HL-60 (cell line): ENCODE measurements around the gene PERCC1.
"Not testable (repeated sequence)": the region's sequence is repeated elsewhere in the genome, so short reads cannot be mapped to it uniquely, and the experiment has no call there.

ENCODE experiments used
- DNase-seq, 2 experiments: peaks; one replicate each; pipeline ENCODE4 v3.0.0-alpha.2; 2010 to 2020; ENCODE audit warnings: low read depth in 1 of 2, low spot score in 1 of 2
- H3K27ac ChIP-seq: fragments of 250-450 bp; sonication (Bioruptor Pico); replicated peaks from 2 replicates; pipeline ENCODE4 v1.5.1; 2020; ENCODE audit warnings: mild to moderate bottlenecking, moderate library complexity
- H3K27me3 ChIP-seq: fragments of 250-450 bp; sonication (Bioruptor Pico); 2 replicates; pipeline ENCODE4 v1.5.1; 2021; ENCODE audit warnings: mild to moderate bottlenecking, moderate library complexity; ENCODE audit not compliant: insufficient read depth, poor library complexity, severe bottlenecking
- H3K4me3 ChIP-seq: replicated peaks from 2 replicates; pipeline ENCODE4 v1.5.1; 2011; ENCODE audit warnings: mild to moderate bottlenecking, control low read depth, low read length; ENCODE audit not compliant: insufficient read depth
- CTCF ChIP-seq: IDR thresholded peaks from one replicate; pipeline ENCODE4 v1.5.1; 2011; ENCODE audit warnings: low read length, control low read depth, inconsistent platforms; ENCODE audit not compliant: insufficient read depth
- GABPA ChIP-seq: IDR thresholded peaks from 2 replicates; pipeline ENCODE4 v1.6.1; 2012; ENCODE audit warnings: low read depth
- POLR2AphosphoS5 ChIP-seq: IDR thresholded peaks from 2 replicates; pipeline ENCODE4 v1.6.1; 2012; ENCODE audit warnings: low read depth
- REST ChIP-seq: IDR thresholded peaks from 2 replicates; pipeline ENCODE4 v1.6.1; 2012; ENCODE audit warnings: low read depth; ENCODE audit not compliant: insufficient replicate concordance
- SPI1 ChIP-seq: IDR thresholded peaks from 2 replicates; pipeline ENCODE4 v1.6.1; 2012; ENCODE audit warnings: low read depth, mild to moderate bottlenecking, borderline replicate concordance

Gene PERCC1

GRCh38 chr16:1466054-1466453 lies 35.2 kb downstream of the PERCC1 start:
- TF ChIP-seq GABPA (no peak), POLR2AphosphoS5 (no peak), REST (no peak), SPI1 (no peak), CTCF (no peak)
- DNase-seq, result no peak
- H3K27ac ChIP-seq, result no peak overlapping the region
- no peak overlapping the region for H3K4me3 ChIP-seq
- H3K27me3 ChIP-seq, result no peaks in the 10 kb centered on the region

GRCh38 chr16:1466968-1467521 lies 36.2 kb downstream of the PERCC1 start:
- Histone ChIP-seq H3K27me3 (no peaks in the 10 kb centered on the region), H3K27ac (no peak overlapping the region), H3K4me3 (no peak overlapping the region)
- TF ChIP-seq GABPA, result no peak
- no peak for TF ChIP-seq CTCF
- no peak for TF ChIP-seq REST
- no peak for DNase-seq

- DNase-seq, result no peak
- peak overlapping the region; percentile 20 for H3K4me3 ChIP-seq
- H3K27ac ChIP-seq, result peak overlapping the region; percentile 99
- no peaks in the 10 kb centered on the region for H3K27me3 ChIP-seq
- TF ChIP-seq GABPA (no peak), CTCF (no peak), POLR2AphosphoS5 (no peak), SPI1 (no peak), REST (no peak)
Measured at GRCh38 chr16:1468426-1468810, 37.5 kb downstream of the PERCC1 start.

- Histone ChIP-seq H3K27ac (peak overlapping the region; percentile 99), H3K4me3 (peak overlapping the region; percentile 73)
- DNase-seq, H3K27me3 ChIP-seq: not testable (repeated sequence)
Measured at GRCh38 chr16:1469141-1469540, 38.3 kb downstream of the PERCC1 start.
